ENCODE data around the gene MYOZ3. TPM values are rescaled to one million over a fixed set of nuclear protein-coding genes. Genes with fewer than 3 reads are reported as not detected.

Gene MYOZ3
- total and polyA plus RNA-seq, 2 donors (not counting 1 experiment from before 2014, with no cell fraction given): 0.04 TPM; not detected in 1

GRCh38 chr5:150630461-150631325, 30.4 kb upstream of the MYOZ3 start:
- Histone ChIP-seq H3K36me3 (replicated peaks in 1 of 2; ENCODE audit: control extremely low read depth in 1 of 2, control insufficient read depth in 1 of 2, extremely low read depth in 1 of 2, insufficient read depth in 2 of 2, low read length in 1 of 2) (peaks cover 0 to 13% of the 10 kb centered on the region in 2 experiments), H4K20me1 (ENCODE audit: control insufficient read depth, insufficient read depth, low read length, poor library complexity, severe bottlenecking) (peaks cover 20% of the 10 kb centered on the region), H3K27me3 (replicated peaks in 1 of 4; ENCODE audit: control extremely low read depth in 1 of 4, control insufficient read depth in 3 of 4, insufficient read depth in 4 of 4, low read length in 3 of 4) (no peaks in the 10 kb centered on the region), H3K4me3 (ENCODE audit: control extremely low read depth in 1 of 5, extremely low read depth in 1 of 5, insufficient read depth in 1 of 5, low read depth in 2 of 5, low read length in 4 of 5) (no peak overlapping the region), H3K4me2 (replicated peaks; ENCODE audit: low read depth, low read length, poor library complexity, severe bottlenecking) (no peak overlapping the region), H2AFZ (ENCODE audit: insufficient read depth, low read depth, low read length, poor library complexity, severe bottlenecking) (no peak overlapping the region), H3K9me3 (ENCODE audit: control extremely low read depth in 1 of 3, control insufficient read depth in 2 of 3, insufficient read depth in 1 of 3, low read length in 2 of 3) (no peaks in the 10 kb centered on the region), H3K79me2 (ENCODE audit: control insufficient read depth, insufficient read depth, low read length) (peaks cover 45% of the 10 kb centered on the region), H3K9ac (ENCODE audit: low read length) (no peak overlapping the region), H3K27ac (ENCODE audit: low read length in 2 of 2) (no peak overlapping the region), H3K4me1 (ENCODE audit: control insufficient read depth in 2 of 2, insufficient read depth in 2 of 2, low read length in 2 of 2) (peaks cover 23 to 26% of the 10 kb centered on the region in 2 donors)
- 97% methylated on average over 9 of the region's 9 CpGs for WGBS (ENCODE audit: insufficient coverage)
- no peak for TF ChIP-seq EZH2 (IDR thresholded peaks at IDR 0.05; ENCODE audit: borderline replicate concordance, insufficient read depth, low read depth, low read length, poor library complexity, severe bottlenecking)
- no peak for TF ChIP-seq CTCF (IDR thresholded peaks at IDR 0.05)
- H3K27me3 Mint-ChIP-seq: no peaks in the 10 kb centered on the region
- ChIA-PET POLR2A (no interaction called here), CTCF (no interaction called here)
- ATAC-seq (ENCODE audit: low read depth): no peak
- no peak overlapping the region for H3K27ac Mint-ChIP-seq
- H3K9me3 Mint-ChIP-seq (ENCODE audit: insufficient read depth): no peaks in the 10 kb centered on the region
- H3K4me3 Mint-ChIP-seq: no peak overlapping the region
- peaks cover 35% of the 10 kb centered on the region for H3K4me1 Mint-ChIP-seq
- intact Hi-C loops (cut with micrococcal nuclease): no loop called here
- no peak for DNase-seq

GRCh38 chr5:150631326-150631701, 29.7 kb upstream of the MYOZ3 start:
- no peaks in the 10 kb centered on the region for H3K27me3 Mint-ChIP-seq
- Histone ChIP-seq H3K4me2 (replicated peaks; ENCODE audit: low read depth, low read length, poor library complexity, severe bottlenecking) (no peak overlapping the region), H3K9me3 (ENCODE audit: control extremely low read depth in 1 of 3, control insufficient read depth in 2 of 3, insufficient read depth in 1 of 3, low read length in 2 of 3) (no peaks in the 10 kb centered on the region), H2AFZ (ENCODE audit: insufficient read depth, low read depth, low read length, poor library complexity, severe bottlenecking) (no peak overlapping the region), H3K36me3 (replicated peaks in 1 of 2; ENCODE audit: control extremely low read depth in 1 of 2, control insufficient read depth in 1 of 2, extremely low read depth in 1 of 2, insufficient read depth in 2 of 2, low read length in 1 of 2) (peaks cover 0 to 13% of the 10 kb centered on the region in 2 experiments), H4K20me1 (ENCODE audit: control insufficient read depth, insufficient read depth, low read length, poor library complexity, severe bottlenecking) (peaks cover 20% of the 10 kb centered on the region), H3K27ac (ENCODE audit: low read length in 2 of 2) (no peak overlapping the region), H3K27me3 (replicated peaks in 1 of 4; ENCODE audit: control extremely low read depth in 1 of 4, control insufficient read depth in 3 of 4, insufficient read depth in 4 of 4, low read length in 3 of 4) (no peaks in the 10 kb centered on the region), H3K4me3 (ENCODE audit: control extremely low read depth in 1 of 5, extremely low read depth in 1 of 5, insufficient read depth in 1 of 5, low read depth in 2 of 5, low read length in 4 of 5) (no peak overlapping the region), H3K79me2 (ENCODE audit: control insufficient read depth, insufficient read depth, low read length) (peaks cover 38% of the 10 kb centered on the region), H3K9ac (ENCODE audit: low read length) (no peak overlapping the region), H3K4me1 (ENCODE audit: control insufficient read depth in 2 of 2, insufficient read depth in 2 of 2, low read length in 2 of 2) (peaks cover 20% of the 10 kb centered on the region in 2 donors)
- TF ChIP-seq EZH2 (IDR thresholded peaks at IDR 0.05; ENCODE audit: borderline replicate concordance, insufficient read depth, low read depth, low read length, poor library complexity, severe bottlenecking) (no peak), CTCF (IDR thresholded peaks at IDR 0.05) (no peak)
- H3K4me3 Mint-ChIP-seq: no peak overlapping the region
- no peak for DNase-seq
- POLR2A ChIA-PET: interaction anchor here (0.6 kb wide), 1 partner anchor 621 kb away, joined by 3 read pairs; no protein-coding TSS in a partner anchor
- intact Hi-C loops (cut with micrococcal nuclease): no loop called here
- H3K9me3 Mint-ChIP-seq (ENCODE audit: insufficient read depth): no peaks in the 10 kb centered on the region
- CTCF ChIA-PET: no interaction called here
- no peak overlapping the region for H3K27ac Mint-ChIP-seq
- 100% methylated on average over 1 of the region's 6 CpGs for WGBS (ENCODE audit: insufficient coverage)
- ATAC-seq (ENCODE audit: low read depth): no peak
- peaks cover 29% of the 10 kb centered on the region for H3K4me1 Mint-ChIP-seq

Measured in B cell (primary cell).